ENCODE results near the gene KCNQ1. TPM values are rescaled to one million over a fixed set of nuclear protein-coding genes. Genes with fewer than 3 reads are reported as not detected.

KCNQ1 gene
- total and polyA plus RNA-seq, 2 of the 13 experiments (the other 11 are each of a cell fraction or from before 2014, with no cell fraction given): 0.02 to 0.08 TPM

DNA sequence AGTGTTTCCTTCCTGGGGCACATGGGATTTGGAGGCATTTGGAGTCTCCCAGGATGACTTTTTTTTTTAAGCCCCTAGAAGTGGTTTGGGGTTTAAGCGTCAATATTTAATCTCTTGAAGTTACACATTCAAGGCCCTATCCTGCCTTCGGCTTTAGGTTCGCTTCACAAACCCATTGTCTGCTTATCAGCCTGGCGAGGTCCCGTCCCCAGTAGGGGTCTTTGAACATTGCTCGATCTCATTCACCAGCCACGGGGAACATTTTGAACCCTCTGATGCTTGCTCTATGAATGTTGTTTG is 75.9 kb downstream of the KCNQ1 start:
- intact Hi-C loops (cut with micrococcal nuclease; ENCODE audit: unreplicated experiment) (no loop called here), in situ Hi-C loops (cut with HindIII; ENCODE audit: extremely low pct_ligation_motif_present, low pct_unique_long_range_greater_than_20kb) (loop anchor here (10.0 kb wide), 1 partner anchor 326 kb away; no protein-coding TSS in a partner anchor)
- DNase-seq (ENCODE audit: low spot score) (no peak), ATAC-seq (no peak), FAIRE-seq (no peak)
- no peak overlapping the region for H2AFZ ChIP-seq (ENCODE audit: low read length)
- no peaks in the 10 kb centered on the region for H3K9me3 ChIP-seq (ENCODE audit: low read length)
- H3K27ac ChIP-seq (ENCODE audit: extremely low read length, insufficient read depth, low read length): no peak overlapping the region
- CTCF ChIA-PET (ENCODE audit: low intra/inter-chr PET ratio, low total read pairs): no interaction called here
- no peaks in the 10 kb centered on the region for H3K36me3 ChIP-seq (replicated peaks in 1 of 2; ENCODE audit: control insufficient read depth in 1 of 2, insufficient read depth in 2 of 2, low read length in 2 of 2)
- H4K20me1 ChIP-seq (ENCODE audit: insufficient read depth, low read length): peaks cover 6% of the 10 kb centered on the region; the same call in 1 of the 2 replicates
- H3K9ac ChIP-seq (ENCODE audit: insufficient read depth, low read depth, low read length): no peak overlapping the region
- BruUV-seq (replicated peaks): no TSS peak
- POLR2A ChIA-PET: no interaction called here
- no peaks in the 10 kb centered on the region for H3K79me2 ChIP-seq (ENCODE audit: insufficient read depth, low read length)
- H3K4me2 ChIP-seq (ENCODE audit: low read depth, low read length): no peak overlapping the region
- H3K4me1 ChIP-seq (ENCODE audit: insufficient read depth, low read length): no peaks in the 10 kb centered on the region
- no peak overlapping the region for H3K4me3 ChIP-seq (replicated peaks in 1 of 3; ENCODE audit: insufficient read depth in 1 of 3, low read depth in 2 of 3, low read length in 3 of 3)
- peaks cover 24 to 93% of the 10 kb centered on the region in 2 experiments for H3K27me3 ChIP-seq (ENCODE audit: control insufficient read depth in 1 of 2, insufficient read depth in 2 of 2, low read length in 2 of 2)
- 2% methylated on average over 7 of the region's 7 CpGs for WGBS (ENCODE audit: low lambda C conversion rate)
- TF ChIP-seq ZNF619 (CRISPR knock-in tag; IDR thresholded peaks at IDR 0.05): no peak
- TF ChIP-seq, protein P1, sequence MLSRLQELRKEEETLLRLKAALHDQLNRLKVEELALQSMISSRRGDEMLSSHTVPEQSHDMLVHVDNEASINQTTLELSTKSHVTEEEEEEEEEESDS (CRISPR knock-in tag; IDR thresholded peaks at IDR 0.05; ENCODE audit: borderline replicate concordance): no peak
- TF ChIP-seq, protein P2, sequence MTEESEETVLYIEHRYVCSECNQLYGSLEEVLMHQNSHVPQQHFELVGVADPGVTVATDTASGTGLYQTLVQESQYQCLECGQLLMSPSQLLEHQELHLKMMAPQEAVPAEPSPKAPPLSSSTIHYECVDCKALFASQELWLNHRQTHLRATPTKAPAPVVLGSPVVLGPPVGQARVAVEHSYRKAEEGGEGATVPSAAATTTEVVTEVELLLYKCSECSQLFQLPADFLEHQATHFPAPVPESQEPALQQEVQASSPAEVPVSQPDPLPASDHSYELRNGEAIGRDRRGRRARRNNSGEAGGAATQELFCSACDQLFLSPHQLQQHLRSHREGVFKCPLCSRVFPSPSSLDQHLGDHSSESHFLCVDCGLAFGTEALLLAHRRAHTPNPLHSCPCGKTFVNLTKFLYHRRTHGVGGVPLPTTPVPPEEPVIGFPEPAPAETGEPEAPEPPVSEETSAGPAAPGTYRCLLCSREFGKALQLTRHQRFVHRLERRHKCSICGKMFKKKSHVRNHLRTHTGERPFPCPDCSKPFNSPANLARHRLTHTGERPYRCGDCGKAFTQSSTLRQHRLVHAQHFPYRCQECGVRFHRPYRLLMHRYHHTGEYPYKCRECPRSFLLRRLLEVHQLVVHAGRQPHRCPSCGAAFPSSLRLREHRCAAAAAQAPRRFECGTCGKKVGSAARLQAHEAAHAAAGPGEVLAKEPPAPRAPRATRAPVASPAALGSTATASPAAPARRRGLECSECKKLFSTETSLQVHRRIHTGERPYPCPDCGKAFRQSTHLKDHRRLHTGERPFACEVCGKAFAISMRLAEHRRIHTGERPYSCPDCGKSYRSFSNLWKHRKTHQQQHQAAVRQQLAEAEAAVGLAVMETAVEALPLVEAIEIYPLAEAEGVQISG (CRISPR knock-in tag; IDR thresholded peaks at IDR 0.05): no peak
- TF ChIP-seq, protein P3, sequence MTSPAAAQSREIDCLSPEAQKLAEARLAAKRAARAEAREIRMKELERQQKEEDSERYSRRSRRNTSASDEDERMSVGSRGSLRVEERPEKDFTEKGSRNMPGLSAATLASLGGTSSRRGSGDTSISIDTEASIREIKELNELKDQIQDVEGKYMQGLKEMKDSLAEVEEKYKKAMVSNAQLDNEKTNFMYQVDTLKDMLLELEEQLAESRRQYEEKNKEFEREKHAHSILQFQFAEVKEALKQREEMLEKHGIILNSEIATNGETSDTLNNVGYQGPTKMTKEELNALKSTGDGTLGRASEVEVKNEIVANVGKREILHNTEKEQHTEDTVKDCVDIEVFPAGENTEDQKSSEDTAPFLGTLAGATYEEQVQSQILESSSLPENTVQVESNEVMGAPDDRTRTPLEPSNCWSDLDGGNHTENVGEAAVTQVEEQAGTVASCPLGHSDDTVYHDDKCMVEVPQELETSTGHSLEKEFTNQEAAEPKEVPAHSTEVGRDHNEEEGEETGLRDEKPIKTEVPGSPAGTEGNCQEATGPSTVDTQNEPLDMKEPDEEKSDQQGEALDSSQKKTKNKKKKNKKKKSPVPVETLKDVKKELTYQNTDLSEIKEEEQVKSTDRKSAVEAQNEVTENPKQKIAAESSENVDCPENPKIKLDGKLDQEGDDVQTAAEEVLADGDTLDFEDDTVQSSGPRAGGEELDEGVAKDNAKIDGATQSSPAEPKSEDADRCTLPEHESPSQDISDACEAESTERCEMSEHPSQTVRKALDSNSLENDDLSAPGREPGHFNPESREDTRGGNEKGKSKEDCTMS (CRISPR knock-in tag; conservative IDR thresholded peaks at IDR 0.05): no peak
- no peak for TF ChIP-seq NFRKB (IDR thresholded peaks at IDR 0.05)
- TF ChIP-seq, protein P4, sequence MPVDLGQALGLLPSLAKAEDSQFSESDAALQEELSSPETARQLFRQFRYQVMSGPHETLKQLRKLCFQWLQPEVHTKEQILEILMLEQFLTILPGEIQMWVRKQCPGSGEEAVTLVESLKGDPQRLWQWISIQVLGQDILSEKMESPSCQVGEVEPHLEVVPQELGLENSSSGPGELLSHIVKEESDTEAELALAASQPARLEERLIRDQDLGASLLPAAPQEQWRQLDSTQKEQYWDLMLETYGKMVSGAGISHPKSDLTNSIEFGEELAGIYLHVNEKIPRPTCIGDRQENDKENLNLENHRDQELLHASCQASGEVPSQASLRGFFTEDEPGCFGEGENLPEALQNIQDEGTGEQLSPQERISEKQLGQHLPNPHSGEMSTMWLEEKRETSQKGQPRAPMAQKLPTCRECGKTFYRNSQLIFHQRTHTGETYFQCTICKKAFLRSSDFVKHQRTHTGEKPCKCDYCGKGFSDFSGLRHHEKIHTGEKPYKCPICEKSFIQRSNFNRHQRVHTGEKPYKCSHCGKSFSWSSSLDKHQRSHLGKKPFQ (CRISPR knock-in tag; IDR thresholded peaks at IDR 0.05; ENCODE audit: insufficient replicate concordance): no peak
- TF ChIP-seq, protein P5, sequence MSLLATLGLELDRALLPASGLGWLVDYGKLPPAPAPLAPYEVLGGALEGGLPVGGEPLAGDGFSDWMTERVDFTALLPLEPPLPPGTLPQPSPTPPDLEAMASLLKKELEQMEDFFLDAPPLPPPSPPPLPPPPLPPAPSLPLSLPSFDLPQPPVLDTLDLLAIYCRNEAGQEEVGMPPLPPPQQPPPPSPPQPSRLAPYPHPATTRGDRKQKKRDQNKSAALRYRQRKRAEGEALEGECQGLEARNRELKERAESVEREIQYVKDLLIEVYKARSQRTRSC (CRISPR knock-in tag; IDR thresholded peaks at IDR 0.05; ENCODE audit: low read depth): no peak
- no peak for TF ChIP-seq DNMT1 (CRISPR knock-in tag; IDR thresholded peaks at IDR 0.05)
- TF ChIP-seq, protein P6, sequence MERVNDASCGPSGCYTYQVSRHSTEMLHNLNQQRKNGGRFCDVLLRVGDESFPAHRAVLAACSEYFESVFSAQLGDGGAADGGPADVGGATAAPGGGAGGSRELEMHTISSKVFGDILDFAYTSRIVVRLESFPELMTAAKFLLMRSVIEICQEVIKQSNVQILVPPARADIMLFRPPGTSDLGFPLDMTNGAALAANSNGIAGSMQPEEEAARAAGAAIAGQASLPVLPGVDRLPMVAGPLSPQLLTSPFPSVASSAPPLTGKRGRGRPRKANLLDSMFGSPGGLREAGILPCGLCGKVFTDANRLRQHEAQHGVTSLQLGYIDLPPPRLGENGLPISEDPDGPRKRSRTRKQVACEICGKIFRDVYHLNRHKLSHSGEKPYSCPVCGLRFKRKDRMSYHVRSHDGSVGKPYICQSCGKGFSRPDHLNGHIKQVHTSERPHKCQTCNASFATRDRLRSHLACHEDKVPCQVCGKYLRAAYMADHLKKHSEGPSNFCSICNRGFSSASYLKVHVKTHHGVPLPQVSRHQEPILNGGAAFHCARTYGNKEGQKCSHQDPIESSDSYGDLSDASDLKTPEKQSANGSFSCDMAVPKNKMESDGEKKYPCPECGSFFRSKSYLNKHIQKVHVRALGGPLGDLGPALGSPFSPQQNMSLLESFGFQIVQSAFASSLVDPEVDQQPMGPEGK (CRISPR knock-in tag; IDR thresholded peaks at IDR 0.05): no peak
- TF ChIP-seq PAX8 (CRISPR knock-in tag; IDR thresholded peaks at IDR 0.05; ENCODE audit: borderline replicate concordance): no peak
- TF ChIP-seq KLF16 (CRISPR knock-in tag; IDR thresholded peaks at IDR 0.05): no peak
- TF ChIP-seq, protein P7, sequence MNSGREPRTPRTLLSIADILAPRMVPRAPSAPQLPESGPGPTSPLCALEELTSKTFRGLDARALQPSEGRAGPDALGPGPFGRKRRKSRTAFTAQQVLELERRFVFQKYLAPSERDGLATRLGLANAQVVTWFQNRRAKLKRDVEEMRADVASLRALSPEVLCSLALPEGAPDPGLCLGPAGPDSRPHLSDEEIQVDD (CRISPR knock-in tag; IDR thresholded peaks at IDR 0.05; ENCODE audit: borderline replicate concordance): no peak
- TF ChIP-seq ZNF878 (CRISPR knock-in tag; IDR thresholded peaks at IDR 0.05): no peak
- TF ChIP-seq ZNF205 (CRISPR knock-in tag; IDR thresholded peaks at IDR 0.05): no peak

Measured in HepG2 (cell line).